ENCODE results near the gene CACNA2D4. TPM values are rescaled to one million over a fixed set of nuclear protein-coding genes. Genes with fewer than 3 reads are reported as not detected.

Gene CACNA2D4
- total and polyA plus RNA-seq, 7 donors, result 2.8 to 5.8 (median 3.6) TPM

GRCh38 chr12:1815814-1816729, 102.4 kb downstream of the CACNA2D4 start:
- WGBS, 2 donors, result 44 to 66% methylated on average over 21 of the region's 21 CpGs
- no peak overlapping the region for H3K27ac ChIP-seq
- H3K4me1 ChIP-seq, result peaks cover 0 to 9% (median 7%) of the 10 kb centered on the region in 4 donors
- H3K4me3 ChIP-seq, result no peak overlapping the region
- intact Hi-C loops (cut with DNase I), result no loop called here
- H3K9me3 ChIP-seq, result no peaks in the 10 kb centered on the region
- DNase-seq, result no peak
- no peaks in the 10 kb centered on the region for H3K36me3 ChIP-seq
- TF ChIP-seq POLR2A (IDR thresholded peaks at IDR 0.05) (no peak), CTCF (IDR thresholded peaks at IDR 0.05) (no peak), POLR2AphosphoS5 (IDR thresholded peaks at IDR 0.05) (no peak), EP300 (IDR thresholded peaks at IDR 0.05) (no peak)
- H3K27me3 ChIP-seq, result peaks cover 5 to 12% (median 10%) of the 10 kb centered on the region in 3 donors

GRCh38 chr12:1815108-1815507, 103.3 kb downstream of the CACNA2D4 start:
- no peaks in the 10 kb centered on the region for H3K9me3 ChIP-seq
- intact Hi-C loops (cut with DNase I), result no loop called here
- TF ChIP-seq CTCF (IDR thresholded peaks at IDR 0.05) (no peak), POLR2A (IDR thresholded peaks at IDR 0.05) (no peak), POLR2AphosphoS5 (IDR thresholded peaks at IDR 0.05) (no peak), EP300 (IDR thresholded peaks at IDR 0.05) (no peak)
- no peaks in the 10 kb centered on the region for H3K36me3 ChIP-seq
- peaks cover 0 to 2% (median under 1%) of the 10 kb centered on the region in 4 donors for H3K4me1 ChIP-seq
- H3K4me3 ChIP-seq, result no peak overlapping the region
- WGBS, 2 donors, result 67 to 84% methylated on average over 3 of the region's 3 CpGs
- DNase-seq, result no peak
- peaks cover 0 to 2% (median 0%) of the 10 kb centered on the region in 3 donors for H3K27me3 ChIP-seq
- no peak overlapping the region for H3K27ac ChIP-seq

- H3K36me3 ChIP-seq, result no peaks in the 10 kb centered on the region
- intact Hi-C loops (cut with DNase I), result no loop called here
- DNase-seq, result no peak
- no peaks in the 10 kb centered on the region for H3K9me3 ChIP-seq
- no peaks in the 10 kb centered on the region for H3K27me3 ChIP-seq
- no peak for TF ChIP-seq POLR2AphosphoS5 (IDR thresholded peaks at IDR 0.05)
- TF ChIP-seq POLR2A (IDR thresholded peaks at IDR 0.05), result no peak
- no peak for TF ChIP-seq CTCF (IDR thresholded peaks at IDR 0.05)
- no peak for TF ChIP-seq EP300 (IDR thresholded peaks at IDR 0.05)
- H3K27ac ChIP-seq, result no peak overlapping the region
- no peak overlapping the region for H3K4me3 ChIP-seq
- 73 to 79% methylated on average over 8 of the region's 8 CpGs for WGBS, 2 donors
- H3K4me1 ChIP-seq, result peaks cover 0 to 6% (median 0%) of the 10 kb centered on the region in 4 donors
Observed at GRCh38 chr12:1814266-1814665, 104.2 kb downstream of the CACNA2D4 start.

- Histone ChIP-seq H3K27me3 (no peaks in the 10 kb centered on the region), H3K4me1 (peaks cover 0 to 6% (median 0%) of the 10 kb centered on the region in 4 donors), H3K4me3 (no peak overlapping the region), H3K36me3 (no peaks in the 10 kb centered on the region), H3K27ac (peak overlapping the region in 3 of 4 donors; percentile 40 to 60 (median 56)), H3K9me3 (no peaks in the 10 kb centered on the region)
- intact Hi-C loops (cut with DNase I), result no loop called here
- no peak for DNase-seq
- peak in 2 of 4 donors; percentile 4 to 30 for TF ChIP-seq POLR2AphosphoS5 (IDR thresholded peaks at IDR 0.05)
- TF ChIP-seq EP300 (IDR thresholded peaks at IDR 0.05), result no peak
- WGBS, 2 donors, result 75 to 82% methylated on average over 17 of the region's 17 CpGs
Observed at GRCh38 chr12:1812650-1813302, 105.7 kb downstream of the CACNA2D4 start.

GRCh38 chr12:1811948-1812291, 106.5 kb downstream of the CACNA2D4 start:
- H3K27ac ChIP-seq, result peak overlapping the region; percentile 17 to 60 (median 48)
- peaks cover 0 to 6% (median 0%) of the 10 kb centered on the region in 4 donors for H3K4me1 ChIP-seq
- H3K9me3 ChIP-seq, result no peaks in the 10 kb centered on the region
- H3K4me3 ChIP-seq, result no peak overlapping the region
- TF ChIP-seq POLR2A (IDR thresholded peaks at IDR 0.05), result no peak
- no peak for TF ChIP-seq EP300 (IDR thresholded peaks at IDR 0.05)
- TF ChIP-seq POLR2AphosphoS5 (IDR thresholded peaks at IDR 0.05), result no peak
- TF ChIP-seq CTCF (IDR thresholded peaks at IDR 0.05), result no peak
- no peaks in the 10 kb centered on the region for H3K36me3 ChIP-seq
- no peaks in the 10 kb centered on the region for H3K27me3 ChIP-seq
- intact Hi-C loops (cut with DNase I), result no loop called here
- DNase-seq, result no peak
- WGBS, 2 donors, result 70 to 77% methylated on average over 6 of the region's 6 CpGs

Data from sigmoid colon (tissue), 7 donors.